Central memory CD8-positive, alpha-beta T cell (primary cell): Measurements from ENCODE around the gene NDUFA6.

Experiments used
- ATAC-seq: fragments of 150-1000 bp; cut with Tn5 transposase; replicated peaks from 2 replicates; pipeline ENCODE4 v1.10.0; 2022; ENCODE audit warnings: mild to moderate bottlenecking, moderate FRiP score, moderate number of reproducible peaks; ENCODE audit not compliant: poor library complexity, severe bottlenecking; ENCODE audit errors: extremely low read depth
- DNase-seq, 2 donors: peaks; one replicate each; pipeline ENCODE4 v3.0.0; 2021; ENCODE audit warnings: low spot score in 2 of 2
- H3K27ac Mint-ChIP-seq: one replicate; pipeline ENCODE4 v1.8.0; 2022; ENCODE audit warnings: low read depth, mild to moderate bottlenecking, moderate library complexity, mixed read lengths
- H3K27me3 Mint-ChIP-seq: one replicate; pipeline ENCODE4 v1.8.0; 2022; ENCODE audit warnings: mixed read lengths
- H3K36me3 Mint-ChIP-seq: one replicate; pipeline ENCODE4 v1.8.0; 2022; ENCODE audit warnings: mild to moderate bottlenecking, moderate library complexity, mixed read lengths; ENCODE audit not compliant: insufficient read depth
- H3K4me1 Mint-ChIP-seq: one replicate; pipeline ENCODE4 v1.8.0; 2022; ENCODE audit warnings: mixed read lengths
- H3K4me3 Mint-ChIP-seq: one replicate; pipeline ENCODE4 v1.8.0; 2022; ENCODE audit warnings: mild to moderate bottlenecking, moderate library complexity, mixed read lengths
- H3K9me3 Mint-ChIP-seq: one replicate; pipeline ENCODE4 v1.8.0; 2022; ENCODE audit warnings: mixed read lengths

Gene NDUFA6

DNA sequence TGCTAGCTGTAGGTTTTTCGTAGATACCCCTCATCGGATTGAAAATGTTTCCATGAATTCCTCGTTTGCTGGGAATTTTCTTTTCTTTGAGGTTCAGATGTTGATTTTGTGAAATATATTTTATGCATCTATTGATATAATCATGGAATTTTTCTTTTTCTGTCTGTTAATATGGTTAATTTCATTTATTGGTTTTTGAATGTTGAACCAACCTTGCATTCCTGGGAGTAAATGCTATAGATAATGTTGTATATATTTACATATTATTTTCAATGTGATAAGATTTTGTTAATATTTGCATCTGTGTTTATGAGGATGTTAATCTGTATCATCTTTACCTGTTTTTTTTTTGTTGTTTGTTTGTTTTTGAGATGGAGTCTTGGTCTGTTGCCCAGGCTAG, 10.6 kb upstream of the NDUFA6 start:
- Mint-ChIP-seq H3K9me3 (peaks cover 9% of the 10 kb centered on the region), H3K4me1 (no peaks in the 10 kb centered on the region), H3K27me3 (no peaks in the 10 kb centered on the region), H3K27ac (no peak overlapping the region), H3K4me3 (no peak overlapping the region), H3K36me3 (peaks cover 3% of the 10 kb centered on the region)
- ATAC-seq (no peak), DNase-seq (no peak)

DNA sequence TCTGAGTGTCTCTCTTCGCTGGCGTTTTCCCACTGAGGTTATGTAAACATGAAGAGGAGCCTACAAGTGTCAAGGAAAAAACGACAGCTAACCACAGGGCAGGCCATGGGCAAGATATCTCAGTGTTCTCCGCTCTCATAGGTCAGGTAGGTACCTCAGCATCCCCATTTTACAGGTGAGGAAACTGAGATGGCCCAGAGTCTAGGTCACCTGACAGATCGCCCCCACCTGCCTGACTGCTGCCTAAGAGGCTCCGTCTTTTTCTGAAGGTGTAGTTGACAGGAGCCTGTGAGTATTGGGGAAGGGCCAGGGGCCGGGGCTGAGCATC, 847 bp upstream of the NDUFA6 start:
- Mint-ChIP-seq H3K27ac (peak overlapping the region; percentile 97), H3K27me3 (no peaks in the 10 kb centered on the region), H3K4me1 (peaks cover 26% of the 10 kb centered on the region), H3K36me3 (peaks cover 23% of the 10 kb centered on the region), H3K9me3 (no peaks in the 10 kb centered on the region), H3K4me3 (peak overlapping the region; percentile 98)
- DNase-seq (no peak), ATAC-seq (no peak)

DNA sequence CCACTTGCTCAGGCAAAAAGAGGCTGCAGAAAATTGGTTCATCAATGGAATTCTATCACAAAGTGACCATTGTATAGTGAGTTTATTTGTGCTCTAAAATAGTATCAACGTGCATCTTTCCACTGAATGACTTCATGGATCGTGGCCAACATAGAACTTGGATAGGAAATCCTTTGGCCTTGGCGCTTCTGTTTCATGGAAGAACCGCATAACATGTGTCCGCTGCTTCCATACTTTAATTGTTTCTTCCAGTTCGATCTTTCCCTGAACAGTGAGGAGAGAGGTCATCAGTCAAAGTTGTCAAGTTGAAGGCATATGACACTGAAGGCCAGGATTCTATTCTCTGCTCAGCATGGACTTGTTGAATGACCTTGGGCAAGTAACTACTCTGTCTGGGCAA, 4.5 kb downstream of the NDUFA6 start:
- no peak overlapping the region for H3K27ac Mint-ChIP-seq
- H3K36me3 Mint-ChIP-seq: peaks cover 44% of the 10 kb centered on the region
- ATAC-seq (no peak), DNase-seq (no peak)
- no peaks in the 10 kb centered on the region for H3K9me3 Mint-ChIP-seq
- no peaks in the 10 kb centered on the region for H3K27me3 Mint-ChIP-seq
- no peak overlapping the region for H3K4me3 Mint-ChIP-seq
- peaks cover 21% of the 10 kb centered on the region for H3K4me1 Mint-ChIP-seq

GRCh38 chr22:42084874-42085273, 5.7 kb downstream of the NDUFA6 start:
- no peaks in the 10 kb centered on the region for H3K27me3 Mint-ChIP-seq
- peaks cover 25% of the 10 kb centered on the region for H3K4me1 Mint-ChIP-seq
- H3K4me3 Mint-ChIP-seq: no peak overlapping the region
- no peaks in the 10 kb centered on the region for H3K9me3 Mint-ChIP-seq
- H3K36me3 Mint-ChIP-seq: peaks cover 39% of the 10 kb centered on the region
- H3K27ac Mint-ChIP-seq: no peak overlapping the region
- ATAC-seq (no peak), DNase-seq (no peak)

DNA sequence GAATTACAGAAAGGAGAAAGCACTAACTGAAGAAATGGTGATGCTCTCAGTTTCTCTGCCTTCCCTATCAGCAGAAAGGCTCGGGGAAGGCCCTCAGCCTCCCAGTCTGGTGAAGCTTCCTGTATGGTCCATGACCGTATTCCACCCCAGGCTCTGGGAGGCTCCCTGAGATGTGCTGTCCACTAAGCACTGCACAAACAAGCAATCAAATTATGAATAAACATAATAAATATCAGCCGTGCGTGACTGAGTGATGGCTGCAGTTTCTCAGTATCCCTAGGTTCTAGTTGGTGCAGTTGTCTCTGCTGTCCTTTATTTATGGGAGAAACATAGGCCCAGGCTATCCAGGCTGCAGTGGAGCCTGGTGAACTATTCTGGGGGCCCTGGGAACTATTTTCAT, 7.5 kb downstream of the NDUFA6 start:
- peaks cover 21% of the 10 kb centered on the region for H3K4me1 Mint-ChIP-seq
- no peak overlapping the region for H3K4me3 Mint-ChIP-seq
- DNase-seq (no peak), ATAC-seq (no peak)
- H3K27ac Mint-ChIP-seq: no peak overlapping the region
- no peaks in the 10 kb centered on the region for H3K27me3 Mint-ChIP-seq
- peaks cover 43% of the 10 kb centered on the region for H3K36me3 Mint-ChIP-seq
- H3K9me3 Mint-ChIP-seq: no peaks in the 10 kb centered on the region

DNA sequence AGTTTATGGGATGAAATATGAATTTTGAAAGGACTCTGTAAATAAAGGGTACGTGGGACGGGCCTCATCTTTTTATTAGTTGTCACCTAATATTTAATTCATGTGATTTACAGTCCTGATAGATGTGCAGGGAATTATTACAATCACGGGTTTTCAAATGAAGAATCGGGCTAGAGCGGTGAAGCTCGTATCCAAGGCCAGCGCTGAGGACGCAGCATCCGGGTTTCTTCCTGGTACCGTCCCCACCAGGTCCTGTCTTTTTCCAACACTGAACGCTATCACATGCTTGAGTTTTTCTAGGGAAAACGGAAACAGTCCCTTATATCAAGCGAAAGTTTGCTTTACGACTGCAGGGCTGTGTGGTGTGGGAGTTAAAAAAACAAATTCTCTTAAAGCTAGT, 10.3 kb downstream of the NDUFA6 start:
- H3K4me1 Mint-ChIP-seq: peaks cover 21% of the 10 kb centered on the region
- H3K27me3 Mint-ChIP-seq: no peaks in the 10 kb centered on the region
- DNase-seq (no peak), ATAC-seq (no peak)
- peak overlapping the region; percentile 96 for H3K4me3 Mint-ChIP-seq
- peaks cover 30% of the 10 kb centered on the region for H3K36me3 Mint-ChIP-seq
- H3K9me3 Mint-ChIP-seq: no peaks in the 10 kb centered on the region
- peak overlapping the region; percentile 94 for H3K27ac Mint-ChIP-seq

DNA sequence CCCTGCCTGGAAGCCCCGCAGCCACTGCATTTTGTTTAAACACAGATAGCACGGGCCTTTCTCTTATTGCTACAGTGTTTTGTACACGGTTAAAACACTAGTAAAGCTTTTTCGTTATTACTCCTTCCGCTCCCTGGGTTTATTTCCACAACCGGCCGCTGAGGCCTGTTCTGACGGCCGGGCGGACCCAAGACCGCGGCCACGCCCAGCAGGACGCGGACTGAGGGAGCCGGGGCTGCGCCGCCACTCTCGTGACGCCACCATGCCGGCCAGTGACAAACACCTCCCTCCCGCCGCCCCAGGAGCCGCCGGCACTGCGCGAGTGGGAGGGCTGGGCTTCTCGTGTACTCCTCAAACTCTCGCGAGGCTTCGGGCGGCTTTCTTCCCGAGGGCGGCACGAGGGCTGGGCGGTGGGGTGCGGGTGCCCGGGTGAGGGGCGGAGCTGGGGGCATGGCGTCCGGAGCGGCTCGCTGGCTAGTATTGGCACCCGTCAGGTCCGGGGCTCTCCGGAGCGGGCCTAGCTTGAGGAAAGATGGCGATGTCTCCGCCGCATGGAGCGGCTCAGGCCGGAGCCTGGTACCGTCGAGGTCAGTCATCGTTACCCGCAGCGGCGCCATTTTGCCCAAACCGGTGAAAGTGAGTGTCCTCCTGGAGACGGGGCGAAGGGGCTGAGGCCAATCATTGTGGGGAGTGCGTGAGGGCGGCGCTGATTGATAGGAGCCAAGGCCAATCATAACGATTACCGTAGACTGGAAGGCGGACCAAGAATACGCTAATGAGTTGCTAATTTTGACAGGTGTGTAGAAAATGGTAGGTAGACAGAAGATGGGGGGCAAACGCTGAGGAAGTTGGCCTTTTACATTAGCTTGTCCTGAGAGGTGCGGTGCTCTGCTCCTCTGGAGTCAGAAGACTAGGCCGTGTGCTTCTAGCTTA, 11.0 kb downstream of the NDUFA6 start, which contains the start of gene SMDT1:
Gene SMDT1 (plus strand): TSS at position 382 of the 933 bp plus-strand sequence. CDS start 69 bp downstream, at position 451.
- H3K36me3 Mint-ChIP-seq: peaks cover 24% of the 10 kb centered on the region
- peak within 1 kb of the TSS; percentile 96 for H3K4me3 Mint-ChIP-seq
- ATAC-seq (peak; percentile 95), DNase-seq (peak; percentile 95 to 96)
- peak within 1 kb of the TSS; percentile 94 for H3K27ac Mint-ChIP-seq
- peaks cover 27% of the 10 kb centered on the region for H3K4me1 Mint-ChIP-seq
- no peaks in the 10 kb centered on the region for H3K9me3 Mint-ChIP-seq
- H3K27me3 Mint-ChIP-seq: no peaks in the 10 kb centered on the region

- peak overlapping the region; percentile 96 for H3K4me3 Mint-ChIP-seq
Observed at GRCh38 chr22:42078469-42079318, 11.9 kb downstream of the NDUFA6 start.

DNA sequence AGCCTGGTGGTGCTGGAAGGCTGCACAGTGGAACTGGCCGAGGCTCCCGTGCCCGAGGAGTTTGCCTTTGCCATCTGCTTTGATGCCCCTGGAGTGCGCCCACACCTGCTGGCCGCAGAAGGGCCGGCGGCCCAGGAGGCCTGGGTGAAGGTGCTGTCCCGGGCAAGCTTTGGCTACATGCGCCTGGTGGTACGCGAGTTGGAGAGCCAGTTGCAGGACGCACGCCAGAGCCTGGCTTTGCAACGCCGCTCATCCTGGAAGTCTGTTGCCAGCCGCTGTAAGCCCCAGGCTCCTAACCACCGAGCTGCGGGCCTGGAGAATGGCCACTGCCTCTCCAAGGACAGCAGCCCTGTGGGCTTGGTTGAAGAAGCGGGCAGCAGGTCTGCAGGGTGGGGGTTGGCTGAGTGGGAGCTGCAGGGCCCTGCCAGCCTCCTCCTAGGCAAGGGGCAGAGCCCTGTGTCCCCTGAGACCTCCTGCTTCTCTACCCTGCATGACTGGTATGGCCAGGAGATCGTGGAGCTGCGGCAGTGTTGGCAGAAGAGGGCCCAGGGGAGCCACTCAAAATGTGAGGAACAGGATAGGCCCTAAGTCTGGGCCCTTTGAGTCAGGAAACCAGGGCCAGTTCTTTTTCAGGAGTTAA, 13.0 kb downstream of the NDUFA6 start:
- ATAC-seq (no peak), DNase-seq (no peak)
- no peaks in the 10 kb centered on the region for H3K9me3 Mint-ChIP-seq
- H3K4me3 Mint-ChIP-seq: no peak overlapping the region
- H3K27me3 Mint-ChIP-seq: no peaks in the 10 kb centered on the region
- peaks cover 12% of the 10 kb centered on the region for H3K36me3 Mint-ChIP-seq
- no peak overlapping the region for H3K27ac Mint-ChIP-seq
- H3K4me1 Mint-ChIP-seq: peaks cover 27% of the 10 kb centered on the region

More at GRCh38 chr22:42078469-42079318, 11.9 kb downstream of the NDUFA6 start:
- DNase-seq (no peak), ATAC-seq (no peak)
- Mint-ChIP-seq H3K9me3 (no peaks in the 10 kb centered on the region), H3K27me3 (no peaks in the 10 kb centered on the region), H3K27ac (peak overlapping the region; percentile 94), H3K4me1 (peaks cover 27% of the 10 kb centered on the region), H3K36me3 (peaks cover 15% of the 10 kb centered on the region)

- DNase-seq: no peak
- Mint-ChIP-seq H3K9me3 (no peaks in the 10 kb centered on the region), H3K4me3 (no peak overlapping the region), H3K36me3 (peaks cover 12% of the 10 kb centered on the region), H3K27me3 (no peaks in the 10 kb centered on the region), H3K27ac (no peak overlapping the region), H3K4me1 (peaks cover 27% of the 10 kb centered on the region)
- ATAC-seq: no peak
Observed at GRCh38 chr22:42076764-42077485, 13.6 kb downstream of the NDUFA6 start.

- Mint-ChIP-seq H3K4me3 (peak overlapping the region; percentile 26), H3K36me3 (peaks cover 15% of the 10 kb centered on the region), H3K27ac (peak overlapping the region; percentile 88), H3K4me1 (peaks cover 33% of the 10 kb centered on the region), H3K9me3 (no peaks in the 10 kb centered on the region), H3K27me3 (no peaks in the 10 kb centered on the region)
- DNase-seq: no peak
- no peak for ATAC-seq
Observed at GRCh38 chr22:42074846-42075676, 15.5 kb downstream of the NDUFA6 start.
